ENCODE results near the gene KIF13A. TPM values are rescaled to one million over a fixed set of nuclear protein-coding genes. Genes with fewer than 3 reads are reported as not detected.
"Not testable (repeated sequence)": the region's sequence is repeated elsewhere in the genome, so short reads cannot be mapped to it uniquely, and the experiment has no call there.

The KIF13A gene
- total and polyA plus RNA-seq, 3 donors from 2014 or later = 20.8 to 28.7 (median 27.7) TPM

DNA sequence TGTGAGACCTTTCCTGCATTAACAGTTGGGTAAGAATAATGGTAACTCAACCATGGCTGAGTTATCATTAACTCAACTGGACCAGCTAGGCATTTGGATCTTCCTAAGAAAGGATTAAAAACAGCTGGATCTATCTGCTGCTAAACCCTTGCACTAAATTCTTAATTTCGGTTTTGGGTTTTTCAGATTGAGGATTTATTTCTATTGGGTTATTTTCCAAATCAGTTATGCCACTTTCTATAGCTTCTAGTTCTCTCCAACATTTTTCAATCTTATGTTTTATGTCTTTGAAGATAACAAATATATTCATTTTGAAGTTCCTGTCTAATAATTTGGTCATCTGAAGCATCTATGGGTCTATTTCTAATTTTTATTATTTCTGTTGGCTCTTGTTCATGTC, 92.5 kb downstream of the KIF13A start:
- intact Hi-C loops (cut with DNase I; ENCODE audit: low total_unique reads) = no loop called here
- no peaks in the 10 kb centered on the region for H3K4me1 ChIP-seq
- H3K9me3 ChIP-seq = no peaks in the 10 kb centered on the region
- 100% methylated on average over 1 of the region's 1 CpG for WGBS, 2 donors
- no peaks in the 10 kb centered on the region for H3K36me3 ChIP-seq (ENCODE audit: low read depth, missing control alignments)
- no peak for TF ChIP-seq POLR2A (IDR thresholded peaks at IDR 0.05)
- TF ChIP-seq, protein P1, sequence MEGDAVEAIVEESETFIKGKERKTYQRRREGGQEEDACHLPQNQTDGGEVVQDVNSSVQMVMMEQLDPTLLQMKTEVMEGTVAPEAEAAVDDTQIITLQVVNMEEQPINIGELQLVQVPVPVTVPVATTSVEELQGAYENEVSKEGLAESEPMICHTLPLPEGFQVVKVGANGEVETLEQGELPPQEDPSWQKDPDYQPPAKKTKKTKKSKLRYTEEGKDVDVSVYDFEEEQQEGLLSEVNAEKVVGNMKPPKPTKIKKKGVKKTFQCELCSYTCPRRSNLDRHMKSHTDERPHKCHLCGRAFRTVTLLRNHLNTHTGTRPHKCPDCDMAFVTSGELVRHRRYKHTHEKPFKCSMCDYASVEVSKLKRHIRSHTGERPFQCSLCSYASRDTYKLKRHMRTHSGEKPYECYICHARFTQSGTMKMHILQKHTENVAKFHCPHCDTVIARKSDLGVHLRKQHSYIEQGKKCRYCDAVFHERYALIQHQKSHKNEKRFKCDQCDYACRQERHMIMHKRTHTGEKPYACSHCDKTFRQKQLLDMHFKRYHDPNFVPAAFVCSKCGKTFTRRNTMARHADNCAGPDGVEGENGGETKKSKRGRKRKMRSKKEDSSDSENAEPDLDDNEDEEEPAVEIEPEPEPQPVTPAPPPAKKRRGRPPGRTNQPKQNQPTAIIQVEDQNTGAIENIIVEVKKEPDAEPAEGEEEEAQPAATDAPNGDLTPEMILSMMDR (IDR thresholded peaks at IDR 0.05) = no peak
- DNase-seq = no peak
- no peaks in the 10 kb centered on the region for H3K27me3 ChIP-seq
- H3K27ac ChIP-seq = no peak overlapping the region
- H3K4me3 ChIP-seq = no peak overlapping the region

GRCh38 chr6:17894191-17894590, 93.2 kb downstream of the KIF13A start:
- TF ChIP-seq POLR2A (IDR thresholded peaks at IDR 0.05) = no peak
- TF ChIP-seq, protein P1 (IDR thresholded peaks at IDR 0.05) = no peak
- H3K4me1 ChIP-seq = no peaks in the 10 kb centered on the region
- no peaks in the 10 kb centered on the region for H3K27me3 ChIP-seq
- no peak overlapping the region for H3K4me3 ChIP-seq
- H3K9me3 ChIP-seq = no peaks in the 10 kb centered on the region
- intact Hi-C loops (cut with DNase I; ENCODE audit: low total_unique reads) = no loop called here
- WGBS, 2 donors = 97 to 99% methylated on average over 6 of the region's 6 CpGs
- no peaks in the 10 kb centered on the region for H3K36me3 ChIP-seq (ENCODE audit: low read depth, missing control alignments)
- H3K27ac ChIP-seq = no peak overlapping the region
- no peak for DNase-seq

- no peak overlapping the region for H3K27ac ChIP-seq
- WGBS, 2 donors = 87 to 88% methylated on average over 3 of the region's 3 CpGs
- H3K4me1 ChIP-seq = no peaks in the 10 kb centered on the region
- intact Hi-C loops (cut with DNase I; ENCODE audit: low total_unique reads) = no loop called here
- H3K27me3 ChIP-seq = no peaks in the 10 kb centered on the region
- H3K36me3 ChIP-seq (ENCODE audit: low read depth, missing control alignments) = no peaks in the 10 kb centered on the region
- H3K9me3 ChIP-seq = no peaks in the 10 kb centered on the region
- H3K4me3 ChIP-seq = no peak overlapping the region
- TF ChIP-seq, protein P1 (IDR thresholded peaks at IDR 0.05) = no peak
- no peak for TF ChIP-seq POLR2A (IDR thresholded peaks at IDR 0.05)
- DNase-seq = no peak
Measured at GRCh38 chr6:17892097-17892686, 95.2 kb downstream of the KIF13A start.

DNA sequence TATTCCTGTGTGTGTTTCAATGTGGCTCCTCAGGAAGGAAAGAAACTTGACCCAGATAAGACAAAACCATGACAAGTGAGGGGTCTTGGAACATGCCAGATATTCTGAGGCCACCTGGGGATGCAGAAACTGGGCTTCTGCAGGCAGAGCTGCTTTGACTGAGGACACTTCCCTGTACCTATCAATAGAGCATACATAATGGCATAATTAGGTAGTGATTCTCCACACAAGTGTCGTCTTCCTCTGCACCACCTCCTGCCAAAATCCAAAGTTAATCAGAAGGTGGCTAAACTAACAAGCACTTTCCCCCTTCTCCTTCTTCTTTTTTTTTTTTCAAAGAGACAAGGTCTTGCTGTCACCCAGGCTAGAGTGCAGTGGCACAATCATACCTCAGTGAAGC, 97.1 kb downstream of the KIF13A start:
- H3K4me3 ChIP-seq = no peak overlapping the region
- no peak for DNase-seq
- intact Hi-C loops (cut with DNase I; ENCODE audit: low total_unique reads) = no loop called here
- H3K27me3 ChIP-seq = no peaks in the 10 kb centered on the region
- TF ChIP-seq, protein P1 (IDR thresholded peaks at IDR 0.05) = no peak
- no peak for TF ChIP-seq POLR2A (IDR thresholded peaks at IDR 0.05)
- no peaks in the 10 kb centered on the region for H3K36me3 ChIP-seq (ENCODE audit: low read depth, missing control alignments)
- H3K9me3 ChIP-seq = no peaks in the 10 kb centered on the region
- H3K4me1 ChIP-seq = no peaks in the 10 kb centered on the region
- no peak overlapping the region for H3K27ac ChIP-seq
- 60 to 93% methylated on average over 1 of the region's 1 CpG for WGBS, 2 donors

DNA sequence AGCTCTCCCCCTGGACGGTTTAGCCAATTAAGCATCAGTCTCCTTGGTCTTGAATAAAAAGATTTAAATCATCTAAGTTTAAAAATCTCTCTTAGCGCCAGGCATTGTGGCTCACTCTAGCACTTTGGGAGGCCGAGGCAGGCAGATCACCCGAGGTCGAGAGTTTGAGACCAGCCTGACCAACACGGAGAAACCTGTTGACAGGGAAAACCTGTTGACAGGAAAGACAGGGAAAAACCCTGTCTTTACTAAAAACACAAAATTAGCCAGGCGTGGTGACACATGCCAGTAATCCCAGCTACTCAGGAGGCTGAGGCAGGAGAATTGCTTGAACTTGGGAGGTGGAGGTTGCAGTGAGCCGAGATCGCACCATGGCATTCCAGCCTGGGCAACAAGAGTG, 97.7 kb downstream of the KIF13A start:
- intact Hi-C loops (cut with DNase I; ENCODE audit: low total_unique reads) = not testable (repeated sequence)

More for the DNA sequence above, 97.7 kb downstream of the KIF13A start:
- not testable (repeated sequence) for H3K4me3 ChIP-seq; H3K27me3 ChIP-seq; H3K27ac ChIP-seq; H3K4me1 ChIP-seq; DNase-seq; H3K36me3 ChIP-seq (ENCODE audit: low read depth, missing control alignments); H3K9me3 ChIP-seq
- WGBS, 2 donors = 94 to 95% methylated on average over 9 of the region's 9 CpGs
